Renal cortical epithelial cell (primary cell): Measurements from ENCODE around the gene RGS14. TPM values are rescaled to one million over a fixed set of nuclear protein-coding genes. Genes with fewer than 3 reads are reported as not detected.

ENCODE experiments used
- DNase-seq: peaks from one replicate; pipeline ENCODE4 v3.0.0-alpha.2; 2011; ENCODE audit warnings: low read depth
- total RNA-seq: library from RNA; depleted of rRNA; stranded (reverse); fragments of >200 nt; gene quantifications from 2 replicates; pipeline ENCODE4 v1.2.3, GENCODE V29; 2014

Gene RGS14
- total RNA-seq, 1 donor from 2014 or later: 11.1 TPM

- DNase-seq: peak; percentile 96
Observed at GRCh38 chr5:177378884-177379883, 21.5 kb downstream of the RGS14 start.

- no peak for DNase-seq
Observed at GRCh38 chr5:177380805-177381126, 23.0 kb downstream of the RGS14 start.

- no peak for DNase-seq
Observed at GRCh38 chr5:177382423-177383029, 24.8 kb downstream of the RGS14 start.

- no peak for DNase-seq
Observed at GRCh38 chr5:177383181-177383580, 25.5 kb downstream of the RGS14 start.

GRCh38 chr5:177384134-177384533, 26.4 kb downstream of the RGS14 start, which contains the start of gene SLC34A1:
Gene SLC34A1 (plus strand): TSS chr5:177384434. CDS start chr5:177385742, 1,308 bp downstream.
- no peak for DNase-seq

- DNase-seq: no peak
Observed at GRCh38 chr5:177385720-177386119, 28.0 kb downstream of the RGS14 start.

GRCh38 chr5:177386542-177386941, 28.8 kb downstream of the RGS14 start:
- DNase-seq: no peak

GRCh38 chr5:177387405-177387804, 29.7 kb downstream of the RGS14 start:
- DNase-seq: no peak

- DNase-seq: peak; percentile 49
Observed at GRCh38 chr5:177388521-177389052, 30.9 kb downstream of the RGS14 start.

GRCh38 chr5:177389241-177390169, 31.8 kb downstream of the RGS14 start:
- DNase-seq: peak; percentile 97

GRCh38 chr5:177390363-177391300, 32.9 kb downstream of the RGS14 start:
- peak; percentile 73 for DNase-seq

GRCh38 chr5:177392765-177393164, 35.0 kb downstream of the RGS14 start:
- DNase-seq: no peak

GRCh38 chr5:177393206-177393765, 35.6 kb downstream of the RGS14 start:
- DNase-seq: no peak

GRCh38 chr5:177393990-177394389, 36.3 kb downstream of the RGS14 start:
- no peak for DNase-seq

- no peak for DNase-seq
Observed at GRCh38 chr5:177396078-177396477, 38.4 kb downstream of the RGS14 start.

GRCh38 chr5:177396807-177397206, 39.1 kb downstream of the RGS14 start:
- DNase-seq: no peak

- DNase-seq: no peak
Observed at GRCh38 chr5:177397875-177398390, 40.2 kb downstream of the RGS14 start.

- DNase-seq: no peak
Observed at GRCh38 chr5:177399997-177400868, 42.5 kb downstream of the RGS14 start, which contains the start of gene PFN3. Gene PFN3 (minus strand): TSS chr5:177400661. CDS start chr5:177400576, 85 bp downstream.
